ENCODE measurements around the gene GPR137C.

- TF ChIP-seq CTCF (IDR thresholded peaks at IDR 0.05) (no peak), POLR2A (IDR thresholded peaks at IDR 0.05) (no peak)
These were observed 49.5 kb downstream of the GPR137C start for GRCh38 chr14:52602131-52602530.
